BLaER1 treated with 17β-estradiol and CSF1 and Interleukin-3, amounts not matched to agents 10 nM and 100 nM (cell line): ENCODE measurements around the gene TGFA.

Source experiments
- H3K27ac ChIP-seq, 11 experiments: shearing (Covaris generic); formaldehyde crosslinking; 2 replicates each; pipeline ENCODE4 v1.8.1; 2022
- H3K27me3 ChIP-seq, 11 experiments: shearing (Covaris generic); formaldehyde crosslinking; 2 replicates each; pipeline ENCODE4 v1.8.1; 2022
- H3K36me3 ChIP-seq, 11 experiments: shearing (Covaris generic); formaldehyde crosslinking; 2 replicates each; pipeline ENCODE4 v1.8.1; 2022
- H3K4me1 ChIP-seq, 10 experiments: shearing (Covaris generic); formaldehyde crosslinking; 2 replicates each; pipeline ENCODE4 v1.8.1; 2022
- H3K4me2 ChIP-seq, 11 experiments: shearing (Covaris generic); formaldehyde crosslinking; 2 replicates each; pipeline ENCODE4 v1.8.1; 2022
- H3K4me3 ChIP-seq, 10 experiments: shearing (Covaris generic); formaldehyde crosslinking; 2 replicates each; pipeline ENCODE4 v1.8.1; 2022
- H3K9ac ChIP-seq, 11 experiments: shearing (Covaris generic); formaldehyde crosslinking; 2 replicates each; pipeline ENCODE4 v1.8.1; 2022
- H3K9me3 ChIP-seq, 11 experiments: shearing (Covaris generic); formaldehyde crosslinking; replicated peaks in 1 of 11; 2 replicates each; pipeline ENCODE4 v1.8.1; 2022
- H4K20me1 ChIP-seq, 11 experiments: shearing (Covaris generic); formaldehyde crosslinking; 2 replicates each; pipeline ENCODE4 v1.8.1; 2022
- Cebpa-rat ChIP-seq, 11 experiments: shearing (Covaris generic); IDR thresholded peaks; 2 replicates each; pipeline ENCODE4 v1.8.1; 2022

Gene TGFA

GRCh38 chr2:70440621-70441020 is 113.0 kb downstream of the TGFA start:
- Histone ChIP-seq H3K9ac (peak overlapping the region in 8 of 11 experiments; percentile 5 to 61 (median 28); a peak in 12 of 22 replicates), H3K4me2 (peak overlapping the region; percentile 42 to 85 (median 68); a peak in 21 of 22 replicates)

GRCh38 chr2:70435138-70435537 is 118.5 kb downstream of the TGFA start:
- Histone ChIP-seq H3K27me3 (no peaks in the 10 kb centered on the region), H3K4me1 (peaks cover 5 to 10% (median 9%) of the 10 kb centered on the region in 10 experiments), H3K27ac (no peak overlapping the region), H3K36me3 (no peaks in the 10 kb centered on the region), H3K4me2 (no peak overlapping the region), H4K20me1 (no peaks in the 10 kb centered on the region), H3K9me3 (no peaks in the 10 kb centered on the region), H3K4me3 (no peak overlapping the region), H3K9ac (no peak overlapping the region)
- TF ChIP-seq Cebpa-rat (IDR thresholded peaks at IDR 0.05): no peak

More at GRCh38 chr2:70440621-70441020, 113.0 kb downstream of the TGFA start:
- H3K4me3 ChIP-seq: peak overlapping the region in 1 of 10 experiments; percentile 14; a peak in 1 of 20 replicates
- peak overlapping the region in 9 of 11 experiments; percentile 24 to 81 (median 68); a peak in 18 of 22 replicates for H3K27ac ChIP-seq
- H4K20me1 ChIP-seq: no peaks in the 10 kb centered on the region
- TF ChIP-seq Cebpa-rat (IDR thresholded peaks at IDR 0.05): peak in 1 of 11 experiments; percentile 68; a peak in 2 of 22 replicates
- H3K9me3 ChIP-seq: peaks cover 0 to 5% (median 0%) of the 10 kb centered on the region in 11 experiments; a peak in 3 of 22 replicates
- no peaks in the 10 kb centered on the region for H3K36me3 ChIP-seq
- no peaks in the 10 kb centered on the region for H3K27me3 ChIP-seq
- H3K4me1 ChIP-seq: peaks cover 14 to 23% (median 21%) of the 10 kb centered on the region in 10 experiments

- Histone ChIP-seq H3K4me1 (no peaks in the 10 kb centered on the region), H3K9me3 (0 out of 22 replicates have a peak, but pooled peaks cover 0 to 6% (median 0%) of the 10 kb centered on the region in 11 experiments), H4K20me1 (no peaks in the 10 kb centered on the region), H3K4me2 (no peak overlapping the region), H3K36me3 (no peaks in the 10 kb centered on the region), H3K9ac (no peak overlapping the region), H3K27me3 (no peaks in the 10 kb centered on the region), H3K4me3 (no peak overlapping the region), H3K27ac (no peak overlapping the region)
- TF ChIP-seq Cebpa-rat (IDR thresholded peaks at IDR 0.05): no peak
Observed at GRCh38 chr2:70433315-70433714, 120.3 kb downstream of the TGFA start.

- Histone ChIP-seq H3K4me1 (no peaks in the 10 kb centered on the region), H3K9ac (no peak overlapping the region), H3K27me3 (no peaks in the 10 kb centered on the region), H3K27ac (no peak overlapping the region), H3K9me3 (0 out of 22 replicates have a peak, but pooled peaks cover 0 to 6% (median 0%) of the 10 kb centered on the region in 11 experiments), H3K36me3 (no peaks in the 10 kb centered on the region), H3K4me3 (no peak overlapping the region), H4K20me1 (no peaks in the 10 kb centered on the region), H3K4me2 (no peak overlapping the region)
- TF ChIP-seq Cebpa-rat (IDR thresholded peaks at IDR 0.05): no peak
Observed at GRCh38 chr2:70431716-70432347, 121.8 kb downstream of the TGFA start.

GRCh38 chr2:70426341-70426740 is 127.3 kb downstream of the TGFA start:
- no peaks in the 10 kb centered on the region for H3K27me3 ChIP-seq
- H3K9me3 ChIP-seq: 0 out of 22 replicates have a peak, but pooled peaks cover 0 to 6% (median 0%) of the 10 kb centered on the region in 11 experiments
- H3K36me3 ChIP-seq: no peaks in the 10 kb centered on the region
- no peaks in the 10 kb centered on the region for H3K4me1 ChIP-seq
- no peak overlapping the region for H3K9ac ChIP-seq
- no peaks in the 10 kb centered on the region for H4K20me1 ChIP-seq
- no peak overlapping the region for H3K4me3 ChIP-seq
- no peak for TF ChIP-seq Cebpa-rat (IDR thresholded peaks at IDR 0.05)
- H3K4me2 ChIP-seq: no peak overlapping the region
- no peak overlapping the region for H3K27ac ChIP-seq

- H3K9ac ChIP-seq: no peak overlapping the region
- 0 out of 22 replicates have a peak, but pooled peaks cover 0 to 6% (median 0%) of the 10 kb centered on the region in 11 experiments for H3K9me3 ChIP-seq
- no peaks in the 10 kb centered on the region for H3K4me1 ChIP-seq
- no peak for TF ChIP-seq Cebpa-rat (IDR thresholded peaks at IDR 0.05)
- H3K4me2 ChIP-seq: no peak overlapping the region
- no peak overlapping the region for H3K27ac ChIP-seq
- no peak overlapping the region for H3K4me3 ChIP-seq
- no peaks in the 10 kb centered on the region for H3K36me3 ChIP-seq
- H3K27me3 ChIP-seq: no peaks in the 10 kb centered on the region
- H4K20me1 ChIP-seq: no peaks in the 10 kb centered on the region
Observed at GRCh38 chr2:70425682-70426301, 127.8 kb downstream of the TGFA start.

- Histone ChIP-seq H3K9me3 (peaks cover 10 to 25% (median 19%) of the 10 kb centered on the region in 11 experiments; a peak in 20 of 22 replicates), H4K20me1 (no peaks in the 10 kb centered on the region), H3K9ac (no peak overlapping the region), H3K4me1 (peaks cover 0 to 12% (median 7%) of the 10 kb centered on the region in 10 experiments; a peak in 8 of 20 replicates), H3K27ac (no peak overlapping the region), H3K4me3 (no peak overlapping the region), H3K27me3 (no peaks in the 10 kb centered on the region), H3K4me2 (no peak overlapping the region), H3K36me3 (no peaks in the 10 kb centered on the region)
- TF ChIP-seq Cebpa-rat (IDR thresholded peaks at IDR 0.05): no peak
Observed at GRCh38 chr2:70420740-70421139, 132.9 kb downstream of the TGFA start.

GRCh38 chr2:70420143-70420542 is 133.5 kb downstream of the TGFA start:
- no peaks in the 10 kb centered on the region for H4K20me1 ChIP-seq
- H3K27me3 ChIP-seq: no peaks in the 10 kb centered on the region
- H3K9me3 ChIP-seq: peaks cover 10 to 25% (median 19%) of the 10 kb centered on the region in 11 experiments; a peak in 20 of 22 replicates
- H3K9ac ChIP-seq: no peak overlapping the region
- TF ChIP-seq Cebpa-rat (IDR thresholded peaks at IDR 0.05): no peak
- no peak overlapping the region for H3K4me2 ChIP-seq
- no peak overlapping the region for H3K4me3 ChIP-seq
- H3K4me1 ChIP-seq: peaks cover 0 to 12% (median 7%) of the 10 kb centered on the region in 10 experiments; a peak in 8 of 20 replicates
- no peak overlapping the region for H3K27ac ChIP-seq
- H3K36me3 ChIP-seq: no peaks in the 10 kb centered on the region

GRCh38 chr2:70418514-70418913 is 135.1 kb downstream of the TGFA start:
- peaks cover 0 to 12% (median 7%) of the 10 kb centered on the region in 10 experiments; a peak in 8 of 20 replicates for H3K4me1 ChIP-seq
- H3K27me3 ChIP-seq: no peaks in the 10 kb centered on the region
- TF ChIP-seq Cebpa-rat (IDR thresholded peaks at IDR 0.05): no peak
- no peaks in the 10 kb centered on the region for H4K20me1 ChIP-seq
- H3K4me2 ChIP-seq: peak overlapping the region in 8 of 11 experiments; percentile 3 to 36 (median 14); a peak in 9 of 22 replicates
- H3K9me3 ChIP-seq: peaks cover 10 to 25% (median 19%) of the 10 kb centered on the region in 11 experiments; a peak in 20 of 22 replicates
- H3K27ac ChIP-seq: no peak overlapping the region
- 0 out of 20 replicates have a peak overlapping the region, but pooled peaks of 1 of the 10 experiments have one; percentile 2 for H3K4me3 ChIP-seq
- no peak overlapping the region for H3K9ac ChIP-seq
- no peaks in the 10 kb centered on the region for H3K36me3 ChIP-seq
